HG03457 (cell line): ENCODE data around the gene ANKRD29.
"Not testable (repeated sequence)": the region's sequence is repeated elsewhere in the genome, so short reads cannot be mapped to it uniquely, and the experiment has no call there.

ENCODE experiments used
- ATAC-seq: cut with Tn5 transposase; IDR thresholded peaks from one replicate; pipeline ENCODE4 v1.9.1; 2021; ENCODE audit warnings: moderate number of reproducible peaks; ENCODE audit not compliant: unreplicated experiment

The ANKRD29 gene

GRCh38 chr18:23584019-23584983, 78.4 kb downstream of the ANKRD29 start:
- ATAC-seq, result no peak

GRCh38 chr18:23583071-23583865, 79.4 kb downstream of the ANKRD29 start:
- no peak for ATAC-seq

GRCh38 chr18:23580677-23581367, 81.9 kb downstream of the ANKRD29 start:
- no peak for ATAC-seq

GRCh38 chr18:23578891-23579653, 83.6 kb downstream of the ANKRD29 start:
- no peak for ATAC-seq

GRCh38 chr18:23578067-23578701, 84.5 kb downstream of the ANKRD29 start:
- no peak for ATAC-seq

- not testable (repeated sequence) for ATAC-seq
These were observed 85.2 kb downstream of the ANKRD29 start for GRCh38 chr18:23577521-23577920.

GRCh38 chr18:23575309-23575651, 87.4 kb downstream of the ANKRD29 start:
- no peak for ATAC-seq

- no peak for ATAC-seq
These were observed 88.0 kb downstream of the ANKRD29 start for GRCh38 chr18:23574611-23575308.

- no peak for ATAC-seq
These were observed 88.9 kb downstream of the ANKRD29 start for GRCh38 chr18:23573626-23574431.

GRCh38 chr18:23573020-23573419, 89.7 kb downstream of the ANKRD29 start:
- ATAC-seq, result no peak

GRCh38 chr18:23572570-23572969, 90.1 kb downstream of the ANKRD29 start:
- no peak for ATAC-seq

GRCh38 chr18:23572012-23572411, 90.7 kb downstream of the ANKRD29 start:
- no peak for ATAC-seq

- ATAC-seq, result no peak
These were observed 91.7 kb downstream of the ANKRD29 start for GRCh38 chr18:23570912-23571504.

GRCh38 chr18:23569299-23570063, 93.2 kb downstream of the ANKRD29 start:
- no peak for ATAC-seq

GRCh38 chr18:23568281-23569138, 94.2 kb downstream of the ANKRD29 start:
- ATAC-seq, result no peak

GRCh38 chr18:23567671-23568070, 95.0 kb downstream of the ANKRD29 start:
- ATAC-seq, result no peak
